ENCODE results near the gene RIPOR3. TPM values are rescaled to one million over a fixed set of nuclear protein-coding genes. Genes with fewer than 3 reads are reported as not detected.

Gene RIPOR3
- total RNA-seq, 1 donor from 2014 or later = 0.31 TPM

- no peaks in the 10 kb centered on the region for H3K27me3 Mint-ChIP-seq
Observed at GRCh38 chr20:50538276-50538675, 153.1 kb downstream of the RIPOR3 start.

GRCh38 chr20:50537546-50538201 lies 153.7 kb downstream of the RIPOR3 start:
- H3K27ac Mint-ChIP-seq = no peak overlapping the region

More at GRCh38 chr20:50538276-50538675, 153.1 kb downstream of the RIPOR3 start:
- Mint-ChIP-seq H3K9me3 (ENCODE audit: low read depth) (no peaks in the 10 kb centered on the region), H3K4me3 (ENCODE audit: low read depth) (no peak overlapping the region), H3K27ac (no peak overlapping the region), H3K36me3 (ENCODE audit: insufficient read depth) (no peaks in the 10 kb centered on the region), H3K4me1 (ENCODE audit: low read depth) (peaks cover 16% of the 10 kb centered on the region)
- no peak for DNase-seq (ENCODE audit: low spot score, unreplicated experiment)
- no peak for TF ChIP-seq CTCF (IDR thresholded peaks at IDR 0.05; ENCODE audit: unreplicated experiment)

GRCh38 chr20:50536333-50536732 lies 155.0 kb downstream of the RIPOR3 start:
- H3K4me3 Mint-ChIP-seq (ENCODE audit: low read depth) = no peak overlapping the region
- TF ChIP-seq CTCF (IDR thresholded peaks at IDR 0.05; ENCODE audit: unreplicated experiment) = no peak
- no peaks in the 10 kb centered on the region for H3K9me3 Mint-ChIP-seq (ENCODE audit: low read depth)
- H3K36me3 Mint-ChIP-seq (ENCODE audit: insufficient read depth) = no peaks in the 10 kb centered on the region
- peaks cover 16% of the 10 kb centered on the region for H3K4me1 Mint-ChIP-seq (ENCODE audit: low read depth)
- no peak overlapping the region for H3K27ac Mint-ChIP-seq
- H3K27me3 Mint-ChIP-seq = no peaks in the 10 kb centered on the region
- DNase-seq (ENCODE audit: low spot score, unreplicated experiment) = no peak

More at GRCh38 chr20:50537546-50538201, 153.7 kb downstream of the RIPOR3 start:
- H3K36me3 Mint-ChIP-seq (ENCODE audit: insufficient read depth) = no peaks in the 10 kb centered on the region
- H3K4me3 Mint-ChIP-seq (ENCODE audit: low read depth) = no peak overlapping the region
- H3K4me1 Mint-ChIP-seq (ENCODE audit: low read depth) = peaks cover 16% of the 10 kb centered on the region
- TF ChIP-seq CTCF (IDR thresholded peaks at IDR 0.05; ENCODE audit: unreplicated experiment) = no peak
- H3K27me3 Mint-ChIP-seq = no peaks in the 10 kb centered on the region
- H3K9me3 Mint-ChIP-seq (ENCODE audit: low read depth) = no peaks in the 10 kb centered on the region
- DNase-seq (ENCODE audit: low spot score, unreplicated experiment) = no peak

Small RNA genes lying within 50 kb of the gene (microRNA-seq; reads per million reads assigned to microRNA genes)
- gene MIR1302-5 (ENCODE audit: borderline number of aligned reads, unreplicated experiment) (not detected), gene MIR645 (ENCODE audit: borderline number of aligned reads, unreplicated experiment) (not detected)

Other genes with a start within 250 kb of the RIPOR3 start
- 26.0 and 27.7 TPM in 2 replicates for gene PTPN1, start 181.2 kb downstream of the RIPOR3 start, total RNA-seq
- 29.7 and 32.9 TPM in 2 replicates for gene PARD6B, start 40.0 kb upstream of the RIPOR3 start, total RNA-seq
- gene BCAS4, start 103.5 kb upstream of the RIPOR3 start, total RNA-seq = 8.5 and 8.9 TPM in 2 replicates
- gene ADNP, start 239.9 kb upstream of the RIPOR3 start, total RNA-seq = 127 and 144 TPM in 2 replicates

All from progenitor cell of endocrine pancreas (in vitro differentiated cells).